ENCODE results near the gene LRP3.

- no peak for TF ChIP-seq CTCF (IDR thresholded peaks at IDR 0.05)
- TF ChIP-seq POLR2A (IDR thresholded peaks at IDR 0.05), result no peak
- TF ChIP-seq POLR2AphosphoS5 (IDR thresholded peaks at IDR 0.05), result no peak
- no peak for TF ChIP-seq EP300 (IDR thresholded peaks at IDR 0.05)
Measured at GRCh38 chr19:33256261-33256660, 62.1 kb downstream of the LRP3 start.

Data from sigmoid colon (tissue), 4 donors.